ENCODE measurements around the gene DDX3X. TPM values are rescaled to one million over a fixed set of nuclear protein-coding genes. Genes with fewer than 3 reads are reported as not detected.

Gene DDX3X
- total and polyA plus RNA-seq, 2 of the 4 experiments (the other 2 are of a cell fraction), result 64.8 to 229 TPM

DNA sequence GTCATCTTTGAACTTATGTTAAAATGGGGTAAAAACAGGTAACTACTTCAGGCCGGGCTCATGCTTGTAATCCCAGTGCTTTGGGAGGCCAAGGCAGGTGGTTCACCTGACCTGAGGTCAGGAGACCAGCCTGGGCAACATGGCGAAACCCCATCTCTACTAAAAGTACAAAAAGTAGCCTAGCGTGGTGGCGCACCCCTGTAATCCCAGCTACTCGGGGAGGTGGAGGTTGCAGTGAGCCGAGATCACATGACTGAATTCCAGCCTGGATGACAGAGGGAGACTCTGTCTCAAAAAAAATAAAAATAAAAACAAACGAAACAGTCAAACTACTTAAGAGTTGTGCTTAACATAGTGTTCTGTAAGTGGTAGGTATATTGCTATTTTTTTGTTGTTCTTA lies 2.5 kb downstream of the DDX3X start:
- BruUV-seq (replicated peaks), result no TSS peak

More for the DNA sequence above, 2.5 kb downstream of the DDX3X start:
- Histone ChIP-seq H4K91ac (ENCODE audit: insufficient read depth, low read depth, low read length) (no peak overlapping the region), H3K23ac (ENCODE audit: low read depth, low read length) (no peak overlapping the region), H2AK9ac (replicated peaks; ENCODE audit: low read depth, low read length, poor library complexity) (no peak overlapping the region), H3K56ac (ENCODE audit: extremely low read depth, insufficient read depth, low read length) (no peak overlapping the region), H3K9me1 (ENCODE audit: insufficient read depth, low read length) (0 out of 2 replicates have a peak, but pooled peaks cover 3% of the 10 kb centered on the region), H3K9me3 (ENCODE audit: control insufficient read depth, insufficient read depth, low read length) (no peaks in the 10 kb centered on the region), H2BK15ac (ENCODE audit: low read depth, low read length) (no peak overlapping the region), H3K9ac (ENCODE audit: low read depth, low read length) (no peak overlapping the region), H2AK5ac (ENCODE audit: low read depth, low read length) (no peak overlapping the region), H2BK120ac (ENCODE audit: low read depth, low read length) (no peak overlapping the region), H4K20me1 (ENCODE audit: insufficient read depth, low read length) (peaks cover 74% of the 10 kb centered on the region), H3K4me2 (ENCODE audit: low read depth, low read length) (peak overlapping the region; percentile 97), H3K4me1 (ENCODE audit: control insufficient read depth, insufficient read depth, low read length) (peaks cover 2% of the 10 kb centered on the region; the same call in 1 of the 2 replicates), H3K14ac (replicated peaks; ENCODE audit: low read depth, low read length) (no peak overlapping the region), H2BK20ac (ENCODE audit: low read depth, low read length) (no peak overlapping the region), H2BK5ac (ENCODE audit: low read depth, low read length, poor library complexity, severe bottlenecking) (no peak overlapping the region), H3K27ac (ENCODE audit: insufficient read depth, low read length) (no peak overlapping the region), H3K4me3 (ENCODE audit: insufficient read depth, low read depth, low read length) (peak overlapping the region; percentile 68), H2AFZ (replicated peaks; ENCODE audit: low read length, poor library complexity) (no peak overlapping the region), H4K5ac (ENCODE audit: low read depth, low read length) (no peak overlapping the region), H3K18ac (ENCODE audit: low read depth, low read length) (no peak overlapping the region), H3K27me3 (ENCODE audit: control insufficient read depth, insufficient read depth, low read length) (no peaks in the 10 kb centered on the region), H3K4ac (ENCODE audit: low read depth, low read length) (no peak overlapping the region), H4K8ac (ENCODE audit: low read depth in 2 of 2, low read length in 2 of 2) (no peak overlapping the region), H3K79me1 (ENCODE audit: low read depth in 1 of 2, low read length in 2 of 2) (peaks cover 6 to 45% of the 10 kb centered on the region in 2 experiments; a peak in 3 of 4 replicates), H3K36me3 (ENCODE audit: control insufficient read depth, insufficient read depth, low read length) (peaks cover 16% of the 10 kb centered on the region)
- DNase-seq, result no peak
- in situ Hi-C loops (cut with MboI; ENCODE audit: low sequenced_read_pairs) (no loop called here), intact Hi-C loops (cut with micrococcal nuclease) (loop anchor here (1.0 to 5.0 kb wide), 2 partner anchors 60 to 221 kb away; no protein-coding TSS in a partner anchor), dilution Hi-C loops (cut with HindIII; ENCODE audit: low sequenced_read_pairs, unreplicated experiment) (no loop called here)
- WGBS, 2 experiments (ENCODE audit: extremely low coverage in 2 of 2, insufficient read length in 1 of 2), result no CpG with 5 or more reads among the region's 7 CpGs
- TF ChIP-seq, protein P1, sequence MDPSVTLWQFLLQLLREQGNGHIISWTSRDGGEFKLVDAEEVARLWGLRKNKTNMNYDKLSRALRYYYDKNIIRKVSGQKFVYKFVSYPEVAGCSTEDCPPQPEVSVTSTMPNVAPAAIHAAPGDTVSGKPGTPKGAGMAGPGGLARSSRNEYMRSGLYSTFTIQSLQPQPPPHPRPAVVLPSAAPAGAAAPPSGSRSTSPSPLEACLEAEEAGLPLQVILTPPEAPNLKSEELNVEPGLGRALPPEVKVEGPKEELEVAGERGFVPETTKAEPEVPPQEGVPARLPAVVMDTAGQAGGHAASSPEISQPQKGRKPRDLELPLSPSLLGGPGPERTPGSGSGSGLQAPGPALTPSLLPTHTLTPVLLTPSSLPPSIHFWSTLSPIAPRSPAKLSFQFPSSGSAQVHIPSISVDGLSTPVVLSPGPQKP (IDR thresholded peaks at IDR 0.05; ENCODE audit: borderline replicate concordance, low read depth, low read length), result no peak
- TF ChIP-seq, protein P2, sequence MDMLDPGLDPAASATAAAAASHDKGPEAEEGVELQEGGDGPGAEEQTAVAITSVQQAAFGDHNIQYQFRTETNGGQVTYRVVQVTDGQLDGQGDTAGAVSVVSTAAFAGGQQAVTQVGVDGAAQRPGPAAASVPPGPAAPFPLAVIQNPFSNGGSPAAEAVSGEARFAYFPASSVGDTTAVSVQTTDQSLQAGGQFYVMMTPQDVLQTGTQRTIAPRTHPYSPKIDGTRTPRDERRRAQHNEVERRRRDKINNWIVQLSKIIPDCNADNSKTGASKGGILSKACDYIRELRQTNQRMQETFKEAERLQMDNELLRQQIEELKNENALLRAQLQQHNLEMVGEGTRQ (IDR thresholded peaks at IDR 0.05; ENCODE audit: low read depth, low read length), result peak; percentile 23; the same call in 1 of the 2 replicates
- POLR2A ChIA-PET (ENCODE audit: unreplicated experiment), result no interaction called here
- CTCF ChIA-PET, result no interaction called here
- no peak for ATAC-seq (ENCODE audit: low read depth)

All from IMR-90 (cell line).